A549 treated with DMSO at 1 μM for 4 hours (cell line): ENCODE results near the gene FKBP1C. TPM values are rescaled to one million over a fixed set of nuclear protein-coding genes. Genes with fewer than 3 reads are reported as not detected.

Source experiments
- total RNA-seq: library from RNA; stranded (reverse); fragments of 200-300 nt; extraction: Qiagen RNA extraction; gene quantifications from 5 replicates; pipeline ENCODE4 v1.2.3, GENCODE V29; 2022; ENCODE audit warnings: low read depth

The FKBP1C gene
- total RNA-seq: 2.0 to 2.7 TPM (median 2.2 TPM) in 5 replicates

DNA sequence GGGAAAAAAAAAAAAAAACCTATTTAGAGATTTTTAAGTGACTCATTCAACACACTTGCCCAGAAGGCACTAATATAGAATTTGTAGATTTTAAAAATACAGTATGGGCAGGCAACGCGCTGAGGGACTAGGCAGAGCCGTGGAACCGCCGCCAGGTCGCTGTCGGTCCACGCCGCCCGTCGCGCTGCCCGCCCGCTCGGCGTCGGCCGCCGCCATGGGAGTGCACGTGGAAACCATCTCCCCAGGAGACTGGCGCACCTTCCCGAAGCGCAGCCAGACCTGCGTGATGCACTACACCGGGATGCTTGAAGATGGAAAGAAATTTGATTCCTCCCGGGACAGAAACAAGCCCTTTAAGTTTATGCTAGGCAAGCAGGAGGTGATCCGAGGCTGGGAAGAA lies at the start of gene FKBP1C:
TSS of gene FKBP1C (plus strand) at position 127 of the 400 bp plus-strand sequence.

Other genes with a start within 250 kb of the FKBP1C start
- 2.7 to 4.8 TPM (median 4.1 TPM) in 5 replicates for gene LGSN, start 108.5 kb downstream of the FKBP1C start, total RNA-seq